Gastrocnemius medialis (tissue), 4 donors: Measurements from ENCODE around the gene STK39.

Experiments
- POLR2A ChIP-seq, 2 donors: fragments of 450-650 bp; IDR thresholded peaks; one replicate each; pipeline ENCODE4 v1.6.1; 2017; ENCODE audit warnings: antibody characterized with exemption in 2 of 2, mild to moderate bottlenecking in 2 of 2, moderate library complexity in 2 of 2
- TF ChIP-seq, protein P1 (sequence below), 5 experiments: fragments of 450-650 bp in 3 of 5; fragments of 200-600 bp in 2 of 5; sonication (generic) in 2 of 5; IDR thresholded peaks in 4 of 5; conservative IDR thresholded peaks in 1 of 5; 1 replicate in 4 of 5; 2 replicates in 1 of 5; pipeline ENCODE4 v1.5.1; 2016 to 2019; ENCODE audit warnings: antibody characterized with exemption in 5 of 5, mild to moderate bottlenecking in 3 of 5, moderate library complexity in 3 of 5

- TF ChIP-seq, protein P1, sequence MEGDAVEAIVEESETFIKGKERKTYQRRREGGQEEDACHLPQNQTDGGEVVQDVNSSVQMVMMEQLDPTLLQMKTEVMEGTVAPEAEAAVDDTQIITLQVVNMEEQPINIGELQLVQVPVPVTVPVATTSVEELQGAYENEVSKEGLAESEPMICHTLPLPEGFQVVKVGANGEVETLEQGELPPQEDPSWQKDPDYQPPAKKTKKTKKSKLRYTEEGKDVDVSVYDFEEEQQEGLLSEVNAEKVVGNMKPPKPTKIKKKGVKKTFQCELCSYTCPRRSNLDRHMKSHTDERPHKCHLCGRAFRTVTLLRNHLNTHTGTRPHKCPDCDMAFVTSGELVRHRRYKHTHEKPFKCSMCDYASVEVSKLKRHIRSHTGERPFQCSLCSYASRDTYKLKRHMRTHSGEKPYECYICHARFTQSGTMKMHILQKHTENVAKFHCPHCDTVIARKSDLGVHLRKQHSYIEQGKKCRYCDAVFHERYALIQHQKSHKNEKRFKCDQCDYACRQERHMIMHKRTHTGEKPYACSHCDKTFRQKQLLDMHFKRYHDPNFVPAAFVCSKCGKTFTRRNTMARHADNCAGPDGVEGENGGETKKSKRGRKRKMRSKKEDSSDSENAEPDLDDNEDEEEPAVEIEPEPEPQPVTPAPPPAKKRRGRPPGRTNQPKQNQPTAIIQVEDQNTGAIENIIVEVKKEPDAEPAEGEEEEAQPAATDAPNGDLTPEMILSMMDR (IDR thresholded peaks at IDR 0.05 in 4 of 5, conservative IDR thresholded peaks at IDR 0.05 in 1 of 5) = no peak
- TF ChIP-seq POLR2A (IDR thresholded peaks at IDR 0.05) = no peak
Observed at GRCh38 chr2:167972020-167972419, 275.4 kb downstream of the STK39 start.
